ENCODE data around the gene CEACAM16. TPM values are rescaled to one million over a fixed set of nuclear protein-coding genes. Genes with fewer than 3 reads are reported as not detected.
"Not testable (repeated sequence)": the region's sequence is repeated elsewhere in the genome, so short reads cannot be mapped to it uniquely, and the experiment has no call there.

CEACAM16 gene
- total RNA-seq, 2 donors from 2014 or later = not detected

DNA sequence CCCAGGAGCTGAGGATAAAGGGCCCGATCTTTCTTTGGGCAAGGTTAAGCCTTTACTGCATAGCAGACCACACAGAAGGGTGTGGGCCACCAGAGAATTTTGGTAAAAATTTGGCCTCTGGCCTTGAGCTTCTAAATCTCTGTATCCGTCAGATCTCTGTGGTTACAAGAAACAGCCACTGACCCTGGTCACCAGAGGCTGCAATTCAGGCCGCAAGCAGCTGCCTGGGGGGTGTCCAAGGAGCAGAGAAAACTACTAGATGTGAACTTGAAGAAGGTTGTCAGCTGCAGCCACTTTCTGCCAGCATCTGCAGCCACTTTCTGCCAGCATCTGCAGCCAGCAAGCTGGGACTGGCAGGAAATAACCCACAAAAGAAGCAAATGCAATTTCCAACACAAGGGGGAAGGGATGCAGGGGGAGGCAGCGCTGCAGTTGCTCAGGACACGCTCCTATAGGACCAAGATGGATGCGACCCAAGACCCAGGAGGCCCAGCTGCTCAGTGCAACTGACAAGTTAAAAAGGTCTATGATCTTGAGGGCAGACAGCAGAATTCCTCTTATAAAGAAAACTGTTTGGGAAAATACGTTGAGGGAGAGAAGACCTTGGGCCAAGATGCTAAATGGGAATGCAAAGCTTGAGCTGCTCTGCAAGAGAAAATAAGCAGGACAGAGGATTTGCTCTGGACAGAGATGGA, 36.1 kb upstream of the CEACAM16 start:
- ATAC-seq (ENCODE audit: insufficient number of reproducible peaks, low FRiP score, low read depth) = no peak
- Histone ChIP-seq H3K9me3 (no peaks in the 10 kb centered on the region), H3K27me3 (replicated peaks; ENCODE audit: insufficient read depth) (no peaks in the 10 kb centered on the region), H3K4me1 (ENCODE audit: control insufficient read depth in 1 of 2, low read depth in 2 of 2) (no peaks in the 10 kb centered on the region), H3K4me3 (no peak overlapping the region), H3K27ac (no peak overlapping the region), H3K36me3 (peaks cover 52% of the 10 kb centered on the region)
- no peak for DNase-seq (ENCODE audit: low spot score)
- TF ChIP-seq, protein P1, sequence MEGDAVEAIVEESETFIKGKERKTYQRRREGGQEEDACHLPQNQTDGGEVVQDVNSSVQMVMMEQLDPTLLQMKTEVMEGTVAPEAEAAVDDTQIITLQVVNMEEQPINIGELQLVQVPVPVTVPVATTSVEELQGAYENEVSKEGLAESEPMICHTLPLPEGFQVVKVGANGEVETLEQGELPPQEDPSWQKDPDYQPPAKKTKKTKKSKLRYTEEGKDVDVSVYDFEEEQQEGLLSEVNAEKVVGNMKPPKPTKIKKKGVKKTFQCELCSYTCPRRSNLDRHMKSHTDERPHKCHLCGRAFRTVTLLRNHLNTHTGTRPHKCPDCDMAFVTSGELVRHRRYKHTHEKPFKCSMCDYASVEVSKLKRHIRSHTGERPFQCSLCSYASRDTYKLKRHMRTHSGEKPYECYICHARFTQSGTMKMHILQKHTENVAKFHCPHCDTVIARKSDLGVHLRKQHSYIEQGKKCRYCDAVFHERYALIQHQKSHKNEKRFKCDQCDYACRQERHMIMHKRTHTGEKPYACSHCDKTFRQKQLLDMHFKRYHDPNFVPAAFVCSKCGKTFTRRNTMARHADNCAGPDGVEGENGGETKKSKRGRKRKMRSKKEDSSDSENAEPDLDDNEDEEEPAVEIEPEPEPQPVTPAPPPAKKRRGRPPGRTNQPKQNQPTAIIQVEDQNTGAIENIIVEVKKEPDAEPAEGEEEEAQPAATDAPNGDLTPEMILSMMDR (IDR thresholded peaks at IDR 0.05) = no peak

DNA sequence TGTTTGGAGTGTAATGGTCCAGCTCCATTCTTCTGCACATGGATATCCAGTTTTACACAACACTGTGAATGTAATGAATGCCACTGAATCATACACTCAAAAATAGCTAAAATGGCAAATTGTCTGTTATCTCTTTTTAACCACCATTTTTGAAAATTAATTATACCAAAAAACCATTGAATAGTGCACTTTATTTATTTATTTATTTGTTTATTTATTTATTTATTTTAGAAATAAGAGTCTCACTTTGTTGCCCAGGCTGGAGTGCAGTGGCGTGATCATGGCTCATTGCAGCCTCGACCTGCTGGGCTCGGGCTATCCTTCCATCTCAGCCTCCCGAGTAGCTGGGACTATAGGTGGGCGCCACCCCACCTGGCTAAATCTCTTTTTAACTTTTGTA, 35.0 kb upstream of the CEACAM16 start:
- Histone ChIP-seq H3K4me3 (no peak overlapping the region), H3K27ac (no peak overlapping the region), H3K27me3 (replicated peaks; ENCODE audit: insufficient read depth) (no peaks in the 10 kb centered on the region), H3K36me3 (peaks cover 40% of the 10 kb centered on the region), H3K4me1 (ENCODE audit: control insufficient read depth in 1 of 2, low read depth in 2 of 2) (no peaks in the 10 kb centered on the region), H3K9me3 (no peaks in the 10 kb centered on the region)
- TF ChIP-seq, protein P1 (IDR thresholded peaks at IDR 0.05) = no peak
- DNase-seq (ENCODE audit: low spot score) (no peak), ATAC-seq (ENCODE audit: insufficient number of reproducible peaks, low FRiP score, low read depth) (no peak)

DNA sequence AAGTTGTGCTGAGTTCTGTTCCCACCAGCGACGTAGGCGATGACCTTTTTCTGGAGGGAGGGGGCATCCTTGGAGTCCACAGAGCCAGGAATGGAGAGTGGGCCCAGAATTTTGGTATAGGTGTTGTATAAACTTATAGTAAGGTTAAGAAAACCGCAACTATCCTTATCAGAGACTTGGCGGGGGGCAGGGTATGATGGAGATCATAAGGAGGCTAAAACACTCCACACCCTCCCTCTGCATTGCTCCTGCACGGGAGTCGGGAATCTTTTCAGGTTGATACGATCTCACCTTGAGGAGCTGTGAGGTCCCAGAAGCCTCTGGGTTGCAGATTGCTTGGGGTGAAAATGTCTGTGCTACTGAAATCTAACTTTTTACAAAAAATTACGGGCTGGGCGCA, 34.0 kb upstream of the CEACAM16 start:
- DNase-seq (ENCODE audit: low spot score) (no peak), ATAC-seq (ENCODE audit: insufficient number of reproducible peaks, low FRiP score, low read depth) (no peak)
- no peak overlapping the region for H3K4me3 ChIP-seq
- TF ChIP-seq, protein P1 (IDR thresholded peaks at IDR 0.05) = no peak
- H3K9me3 ChIP-seq = no peaks in the 10 kb centered on the region
- no peak overlapping the region for H3K27ac ChIP-seq
- H3K36me3 ChIP-seq = peaks cover 30% of the 10 kb centered on the region
- no peaks in the 10 kb centered on the region for H3K4me1 ChIP-seq (ENCODE audit: control insufficient read depth in 1 of 2, low read depth in 2 of 2)
- no peaks in the 10 kb centered on the region for H3K27me3 ChIP-seq (replicated peaks; ENCODE audit: insufficient read depth)

DNA sequence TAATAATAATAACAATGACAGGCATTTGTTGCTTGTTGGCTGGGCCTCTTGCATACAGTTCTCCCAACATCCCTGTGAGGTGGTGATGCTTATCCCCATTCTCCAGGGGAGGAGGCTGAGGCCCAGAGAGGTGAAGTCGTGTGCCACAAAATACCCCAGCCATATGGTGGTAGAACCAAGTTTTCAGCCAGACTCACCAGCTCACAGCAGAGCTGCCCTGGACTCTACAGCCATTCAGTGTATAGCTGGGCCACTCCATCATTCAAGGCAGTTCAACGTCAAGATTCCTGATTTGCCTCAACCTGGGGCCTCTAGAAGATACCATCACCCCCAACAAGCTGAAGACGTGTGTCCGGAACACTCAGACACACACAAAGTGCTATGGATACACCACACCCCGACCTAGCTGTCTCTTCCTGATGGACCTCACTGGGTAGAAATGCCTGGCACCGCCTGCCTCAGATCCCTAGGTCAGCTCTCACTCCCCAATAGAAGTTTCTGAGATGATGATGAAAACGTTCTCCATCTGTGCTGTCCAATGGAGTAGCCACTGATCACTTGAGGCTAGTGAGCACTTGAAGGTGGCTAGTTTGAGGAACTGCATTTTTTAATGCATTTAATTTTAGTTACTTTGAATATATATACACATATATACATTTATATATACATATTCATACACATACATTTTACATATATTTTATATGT, 31.9 kb upstream of the CEACAM16 start:
- TF ChIP-seq, protein P1 (IDR thresholded peaks at IDR 0.05) = no peak
- no peaks in the 10 kb centered on the region for H3K27me3 ChIP-seq (replicated peaks; ENCODE audit: insufficient read depth)
- peaks cover 13% of the 10 kb centered on the region for H3K36me3 ChIP-seq
- ATAC-seq (ENCODE audit: insufficient number of reproducible peaks, low FRiP score, low read depth) = no peak
- no peaks in the 10 kb centered on the region for H3K4me1 ChIP-seq (ENCODE audit: control insufficient read depth in 1 of 2, low read depth in 2 of 2)
- H3K27ac ChIP-seq = no peak overlapping the region
- DNase-seq (ENCODE audit: low spot score) = no peak
- H3K4me3 ChIP-seq = no peak overlapping the region
- H3K9me3 ChIP-seq = no peaks in the 10 kb centered on the region

DNA sequence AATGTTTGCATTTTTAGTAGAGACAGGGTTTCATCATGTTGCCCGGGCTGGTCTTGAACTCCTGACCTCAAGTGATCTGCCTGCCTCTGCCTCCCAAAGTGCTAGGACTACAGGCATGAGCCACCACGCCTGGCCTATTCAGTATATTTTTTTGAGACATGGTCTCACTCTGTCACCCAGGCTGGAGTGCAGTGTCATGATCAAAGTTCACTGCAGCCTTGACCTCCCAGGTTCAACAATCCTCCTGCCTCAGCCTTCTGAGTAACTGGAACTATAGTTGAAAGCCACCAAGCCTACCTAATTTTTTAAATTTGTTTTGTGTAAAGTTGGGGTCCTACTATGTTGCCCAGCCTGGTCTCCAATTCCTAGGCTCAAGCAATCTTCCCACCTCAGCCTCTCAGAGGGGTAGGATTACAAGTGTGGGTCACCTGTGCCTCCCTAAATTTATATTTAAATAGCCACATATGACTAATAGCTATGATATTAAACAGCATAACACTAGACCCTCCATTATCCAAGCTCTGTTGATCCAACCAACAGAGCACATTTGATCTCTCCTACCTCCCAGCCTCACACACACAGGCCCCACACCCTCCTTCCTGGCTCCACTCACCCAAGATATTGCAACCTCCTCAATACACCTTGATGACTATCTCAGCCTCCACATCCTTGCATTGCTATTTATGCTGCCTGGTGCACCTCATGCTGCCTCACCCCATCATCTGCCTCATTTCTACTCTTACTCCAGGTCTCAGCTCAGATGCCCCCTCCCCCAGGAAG, 29.8 kb upstream of the CEACAM16 start:
- Histone ChIP-seq H3K27me3 (replicated peaks; ENCODE audit: insufficient read depth) (no peaks in the 10 kb centered on the region), H3K9me3 (no peaks in the 10 kb centered on the region), H3K27ac (no peak overlapping the region), H3K4me1 (ENCODE audit: control insufficient read depth in 1 of 2, low read depth in 2 of 2) (no peaks in the 10 kb centered on the region), H3K4me3 (no peak overlapping the region), H3K36me3 (no peaks in the 10 kb centered on the region)
- ATAC-seq (ENCODE audit: insufficient number of reproducible peaks, low FRiP score, low read depth) (no peak), DNase-seq (ENCODE audit: low spot score) (no peak)
- TF ChIP-seq, protein P1 (IDR thresholded peaks at IDR 0.05) = no peak

DNA sequence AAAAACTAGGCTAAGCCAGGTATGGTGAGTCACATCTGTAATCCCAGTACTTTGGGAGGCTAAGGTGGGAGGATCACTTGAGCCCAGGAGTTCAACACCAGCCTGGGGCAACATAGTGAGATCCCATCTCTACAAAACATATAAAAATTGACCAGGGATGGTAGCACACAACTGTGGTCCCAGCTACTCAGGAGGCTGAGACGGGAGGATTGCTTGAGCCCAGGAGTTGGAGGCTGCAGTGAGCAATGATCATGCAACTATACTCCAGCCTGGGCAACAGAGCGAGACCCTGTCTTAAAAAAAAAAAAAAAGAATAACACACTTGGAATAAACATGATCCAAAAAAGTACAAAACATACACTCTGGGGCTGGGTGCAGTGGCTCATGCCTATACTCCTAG, 28.9 kb upstream of the CEACAM16 start:
- H3K27ac ChIP-seq; H3K4me1 ChIP-seq (ENCODE audit: control insufficient read depth in 1 of 2, low read depth in 2 of 2); H3K27me3 ChIP-seq (replicated peaks; ENCODE audit: insufficient read depth); DNase-seq (ENCODE audit: low spot score); ATAC-seq (ENCODE audit: insufficient number of reproducible peaks, low FRiP score, low read depth); H3K36me3 ChIP-seq; H3K9me3 ChIP-seq; H3K4me3 ChIP-seq: not testable (repeated sequence)

Measured in thoracic aorta (tissue), 2 donors.